Suprapubic skin (tissue), 4 donors: ENCODE results near the gene FLT3LG. TPM values are rescaled to one million over a fixed set of nuclear protein-coding genes. Genes with fewer than 3 reads are reported as not detected.

Experiments
- DNase-seq, 2 donors: peaks; one replicate each; pipeline ENCODE4 v3.0.0-alpha.2; 2019; ENCODE audit warnings: low spot score in 2 of 2
- H3K27ac ChIP-seq: fragments of 200-600 bp; sonication (generic); one replicate; pipeline ENCODE4 v1.5.1; 2019
- H3K27me3 ChIP-seq: fragments of 200-600 bp; sonication (generic); one replicate; pipeline ENCODE4 v1.5.1; 2019
- H3K36me3 ChIP-seq: fragments of 200-600 bp; sonication (generic); one replicate; pipeline ENCODE4 v1.5.1; 2019
- H3K4me1 ChIP-seq: fragments of 200-600 bp; sonication (generic); one replicate; pipeline ENCODE4 v1.5.1; 2019
- H3K4me3 ChIP-seq: fragments of 200-600 bp; sonication (generic); one replicate; pipeline ENCODE4 v1.5.1; 2019; ENCODE audit warnings: mild to moderate bottlenecking
- H3K9me3 ChIP-seq: fragments of 200-600 bp; sonication (generic); one replicate; pipeline ENCODE4 v1.5.1; 2019
- CTCF ChIP-seq, 2 donors: fragments of 200-600 bp in 1 of 2; fragments of 450-650 bp in 1 of 2; sonication (generic) in 1 of 2; IDR thresholded peaks; one replicate each; pipeline ENCODE4 v1.5.1; 2016 to 2019; ENCODE audit warnings: antibody characterized with exemption in 2 of 2, mild to moderate bottlenecking in 1 of 2, moderate library complexity in 1 of 2
- EP300 ChIP-seq: sonication (generic); formaldehyde crosslinking; IDR thresholded peaks from one replicate; pipeline ENCODE4 v1.6.1; 2017; ENCODE audit warnings: antibody characterized with exemption
- POLR2A ChIP-seq, 2 donors: fragments of 450-650 bp; IDR thresholded peaks; one replicate each; pipeline ENCODE4 v1.6.1; 2017; ENCODE audit warnings: antibody characterized with exemption in 2 of 2, mild to moderate bottlenecking in 2 of 2, moderate library complexity in 2 of 2
- POLR2AphosphoS5 ChIP-seq, 3 donors: sonication (generic); formaldehyde crosslinking; IDR thresholded peaks; one replicate each; pipeline ENCODE4 v1.6.1; 2017; ENCODE audit warnings: antibody characterized with exemption in 3 of 3
- WGBS: methylation state at CpG from one replicate; pipeline ENCODE4 v1.1.5; 2018; 5-methylcytosine and 5-hydroxymethylcytosine counted together
- total RNA-seq, 4 donors: library from RNA; depleted of rRNA; stranded (reverse); fragments of >200 nt; gene quantifications; one replicate each; pipeline ENCODE4 v1.1.0, GENCODE V29; 2016

Gene FLT3LG
- total RNA-seq, 4 donors from 2014 or later, result 1.2 to 4.9 (median 4.4) TPM

- no peak overlapping the region for H3K4me3 ChIP-seq
- peaks cover 26% of the 10 kb centered on the region for H3K36me3 ChIP-seq
- H3K27ac ChIP-seq, result no peak overlapping the region
- no peaks in the 10 kb centered on the region for H3K9me3 ChIP-seq
- WGBS, result 92% methylated on average over 7 of the region's 7 CpGs
- H3K27me3 ChIP-seq, result no peaks in the 10 kb centered on the region
- H3K4me1 ChIP-seq, result peaks cover 30% of the 10 kb centered on the region
- TF ChIP-seq POLR2AphosphoS5 (IDR thresholded peaks at IDR 0.05) (no peak), POLR2A (IDR thresholded peaks at IDR 0.05) (no peak)
- DNase-seq, result peak in 1 of 2 donors; percentile 67
Measured at GRCh38 chr19:49486232-49486631, 12.2 kb downstream of the FLT3LG start.

GRCh38 chr19:49486710-49487276 is 12.8 kb downstream of the FLT3LG start:
- H3K4me1 ChIP-seq, result peaks cover 30% of the 10 kb centered on the region
- H3K4me3 ChIP-seq, result peak overlapping the region; percentile 89
- H3K36me3 ChIP-seq, result peaks cover 31% of the 10 kb centered on the region
- no peaks in the 10 kb centered on the region for H3K27me3 ChIP-seq
- WGBS, result 66% methylated on average over 23 of the region's 23 CpGs
- no peaks in the 10 kb centered on the region for H3K9me3 ChIP-seq
- DNase-seq, result no peak
- TF ChIP-seq POLR2A (IDR thresholded peaks at IDR 0.05) (no peak), EP300 (no peak), POLR2AphosphoS5 (IDR thresholded peaks at IDR 0.05) (no peak), CTCF (IDR thresholded peaks at IDR 0.05) (no peak)
- peak overlapping the region; percentile 34 for H3K27ac ChIP-seq

- H3K4me3 ChIP-seq, result peak within 1 kb of the TSS; percentile 89
- H3K27ac ChIP-seq, result peak within 1 kb of the TSS; percentile 92
- DNase-seq, result peak; percentile 99 to 100
- H3K9me3 ChIP-seq, result no peaks in the 10 kb centered on the region
- H3K4me1 ChIP-seq, result peaks cover 30% of the 10 kb centered on the region
- no peaks in the 10 kb centered on the region for H3K27me3 ChIP-seq
- WGBS, result 2% methylated on average over 18 of the region's 57 CpGs
- peaks cover 38% of the 10 kb centered on the region for H3K36me3 ChIP-seq
- peak; percentile 98 to 99 for TF ChIP-seq POLR2A (IDR thresholded peaks at IDR 0.05)
- no peak for TF ChIP-seq CTCF (IDR thresholded peaks at IDR 0.05)
- no peak for TF ChIP-seq EP300
- TF ChIP-seq POLR2AphosphoS5 (IDR thresholded peaks at IDR 0.05), result peak; percentile 97 to 100 (median 99)
Measured at GRCh38 chr19:49487277-49488045, 13.4 kb downstream of the FLT3LG start, which contains the start of gene RPL13A. Gene RPL13A (plus strand): TSS chr19:49487608. CDS start chr19:49487630, 22 bp downstream.

- H3K4me1 ChIP-seq, result peaks cover 30% of the 10 kb centered on the region
- TF ChIP-seq EP300 (no peak), POLR2AphosphoS5 (IDR thresholded peaks at IDR 0.05) (no peak), POLR2A (IDR thresholded peaks at IDR 0.05) (no peak), CTCF (IDR thresholded peaks at IDR 0.05) (no peak)
- no peaks in the 10 kb centered on the region for H3K9me3 ChIP-seq
- H3K36me3 ChIP-seq, result peaks cover 40% of the 10 kb centered on the region
- H3K27ac ChIP-seq, result peak overlapping the region; percentile 92
- under 1% methylated on average over 23 of the region's 26 CpGs for WGBS
- H3K4me3 ChIP-seq, result peak overlapping the region; percentile 89
- DNase-seq, result no peak
- H3K27me3 ChIP-seq, result no peaks in the 10 kb centered on the region
Measured at GRCh38 chr19:49488046-49488862, 14.2 kb downstream of the FLT3LG start.

- DNase-seq, result no peak
- peaks cover 30% of the 10 kb centered on the region for H3K4me1 ChIP-seq
- H3K9me3 ChIP-seq, result no peaks in the 10 kb centered on the region
- H3K27ac ChIP-seq, result peak overlapping the region; percentile 92
- peaks cover 38% of the 10 kb centered on the region for H3K36me3 ChIP-seq
- TF ChIP-seq POLR2A (IDR thresholded peaks at IDR 0.05) (no peak), CTCF (IDR thresholded peaks at IDR 0.05) (no peak), POLR2AphosphoS5 (IDR thresholded peaks at IDR 0.05) (no peak), EP300 (no peak)
- no peaks in the 10 kb centered on the region for H3K27me3 ChIP-seq
- H3K4me3 ChIP-seq, result peak overlapping the region; percentile 89
- 17% methylated on average over 15 of the region's 15 CpGs for WGBS
Measured at GRCh38 chr19:49488863-49489537, 15.0 kb downstream of the FLT3LG start.
